SK-N-SH treated with all-trans-retinoic acid at 6 μM for 48 hours (cell line): ENCODE measurements around the gene HK3.

Experiments
- ATAC-seq: fragments of 200-7000 bp; cut with Tn5 transposase; 3 replicates; pipeline ENCODE4 v1.9.1; 2020; ENCODE audit warnings: mild to moderate bottlenecking, moderate library complexity
- CSDC2 ChIP-seq: fragments of 250-450 bp; sonication (Bioruptor Pico); IDR thresholded peaks from 2 replicates; pipeline ENCODE4 v1.5.0; 2020; ENCODE audit warnings: mild to moderate bottlenecking, moderate library complexity
- CSRNP3 ChIP-seq: fragments of 250-450 bp; sonication (Bioruptor Pico); IDR thresholded peaks from 2 replicates; pipeline ENCODE4 v1.5.1; 2021; ENCODE audit warnings: mild to moderate bottlenecking, moderate library complexity
- ESRRG ChIP-seq: fragments of 250-450 bp; sonication (Bioruptor Pico); IDR thresholded peaks from 2 replicates; pipeline ENCODE4 v1.6.1; 2021; ENCODE audit warnings: mild to moderate bottlenecking
- GLIS3 ChIP-seq: fragments of 250-450 bp; sonication (Bioruptor Pico); IDR thresholded peaks from 2 replicates; pipeline ENCODE4 v1.5.0; 2020; ENCODE audit warnings: mild to moderate bottlenecking, moderate library complexity
- ISL1 ChIP-seq: fragments of 250-450 bp; sonication (Bioruptor Pico); IDR thresholded peaks from 2 replicates; pipeline ENCODE4 v2.1.2; 2022; ENCODE audit warnings: mild to moderate bottlenecking, moderate library complexity
- OSR1 ChIP-seq: fragments of 250-450 bp; sonication (Bioruptor Pico); IDR thresholded peaks from 2 replicates; pipeline ENCODE4 v1.8.0; 2022; ENCODE audit warnings: moderate library complexity, mild to moderate bottlenecking, inconsistent platforms
- PATZ1 ChIP-seq: fragments of 250-450 bp; sonication (Bioruptor Pico); IDR thresholded peaks from 2 replicates; pipeline ENCODE4 v1.8.0; 2020; ENCODE audit warnings: mild to moderate bottlenecking, moderate library complexity, borderline replicate concordance
- PPARA ChIP-seq: fragments of 250-450 bp; sonication (Bioruptor Pico); IDR thresholded peaks from 2 replicates; pipeline ENCODE4 v1.5.0; 2020; ENCODE audit warnings: mild to moderate bottlenecking, borderline replicate concordance
- SNAI2 ChIP-seq: fragments of 250-450 bp; sonication (Bioruptor Pico); IDR thresholded peaks from 2 replicates; pipeline ENCODE4 v1.5.0; 2020; ENCODE audit warnings: mild to moderate bottlenecking, moderate library complexity
- TCF4 ChIP-seq: fragments of 250-450 bp; sonication (Bioruptor Pico); IDR thresholded peaks from 2 replicates; pipeline ENCODE4 v1.8.0; 2021; ENCODE audit warnings: mild to moderate bottlenecking, moderate library complexity, borderline replicate concordance
- TOX ChIP-seq: fragments of 250-450 bp; sonication (Bioruptor Pico); IDR thresholded peaks from 2 replicates; pipeline ENCODE4 v1.8.0; 2021; ENCODE audit warnings: mild to moderate bottlenecking, moderate library complexity, borderline replicate concordance
- TSHZ2 ChIP-seq: fragments of 250-450 bp; sonication (Bioruptor Pico); IDR thresholded peaks from 2 replicates; pipeline ENCODE4 v1.5.0; 2020; ENCODE audit warnings: mild to moderate bottlenecking, moderate library complexity
- ZC3H10 ChIP-seq: fragments of 250-450 bp; sonication (Bioruptor Pico); IDR thresholded peaks from 2 replicates; pipeline ENCODE4 v1.5.1; 2021; ENCODE audit warnings: mild to moderate bottlenecking, moderate library complexity
- ZFP3 ChIP-seq: fragments of 250-450 bp; sonication (Bioruptor Pico); IDR thresholded peaks from 2 replicates; pipeline ENCODE4 v1.5.0; 2020; ENCODE audit warnings: mild to moderate bottlenecking, moderate library complexity
- ZFP30 ChIP-seq: fragments of 450-650 bp; formaldehyde crosslinking; IDR thresholded peaks from 2 replicates; pipeline ENCODE4 v1.5.0; 2022; ENCODE audit warnings: mild to moderate bottlenecking, moderate library complexity
- ZNF565 ChIP-seq: fragments of 450-650 bp; formaldehyde crosslinking; conservative IDR thresholded peaks from 2 replicates; pipeline ENCODE4 v1.5.0; 2020; ENCODE audit warnings: low read depth, mild to moderate bottlenecking, moderate library complexity
- ZNF70 ChIP-seq: fragments of 450-650 bp; formaldehyde crosslinking; IDR thresholded peaks from 2 replicates; pipeline ENCODE4 v1.5.0; 2020; ENCODE audit warnings: mild to moderate bottlenecking, moderate library complexity
- ZNF8 ChIP-seq: fragments of 450-650 bp; formaldehyde crosslinking; IDR thresholded peaks from 2 replicates; pipeline ENCODE4 v1.5.0; 2020; ENCODE audit warnings: mild to moderate bottlenecking, moderate library complexity
- TF ChIP-seq, protein P1 (sequence below): fragments of 250-450 bp; sonication (Bioruptor Pico); IDR thresholded peaks from 2 replicates; pipeline ENCODE4 v1.8.0; 2021; ENCODE audit warnings: low read depth, mild to moderate bottlenecking, moderate library complexity, borderline replicate concordance
- TF ChIP-seq, protein P2 (sequence below): fragments of 250-450 bp; sonication (Bioruptor Pico); IDR thresholded peaks from 2 replicates; pipeline ENCODE4 v1.5.1; 2020; ENCODE audit warnings: low read depth, mild to moderate bottlenecking, moderate library complexity

HK3 gene

DNA sequence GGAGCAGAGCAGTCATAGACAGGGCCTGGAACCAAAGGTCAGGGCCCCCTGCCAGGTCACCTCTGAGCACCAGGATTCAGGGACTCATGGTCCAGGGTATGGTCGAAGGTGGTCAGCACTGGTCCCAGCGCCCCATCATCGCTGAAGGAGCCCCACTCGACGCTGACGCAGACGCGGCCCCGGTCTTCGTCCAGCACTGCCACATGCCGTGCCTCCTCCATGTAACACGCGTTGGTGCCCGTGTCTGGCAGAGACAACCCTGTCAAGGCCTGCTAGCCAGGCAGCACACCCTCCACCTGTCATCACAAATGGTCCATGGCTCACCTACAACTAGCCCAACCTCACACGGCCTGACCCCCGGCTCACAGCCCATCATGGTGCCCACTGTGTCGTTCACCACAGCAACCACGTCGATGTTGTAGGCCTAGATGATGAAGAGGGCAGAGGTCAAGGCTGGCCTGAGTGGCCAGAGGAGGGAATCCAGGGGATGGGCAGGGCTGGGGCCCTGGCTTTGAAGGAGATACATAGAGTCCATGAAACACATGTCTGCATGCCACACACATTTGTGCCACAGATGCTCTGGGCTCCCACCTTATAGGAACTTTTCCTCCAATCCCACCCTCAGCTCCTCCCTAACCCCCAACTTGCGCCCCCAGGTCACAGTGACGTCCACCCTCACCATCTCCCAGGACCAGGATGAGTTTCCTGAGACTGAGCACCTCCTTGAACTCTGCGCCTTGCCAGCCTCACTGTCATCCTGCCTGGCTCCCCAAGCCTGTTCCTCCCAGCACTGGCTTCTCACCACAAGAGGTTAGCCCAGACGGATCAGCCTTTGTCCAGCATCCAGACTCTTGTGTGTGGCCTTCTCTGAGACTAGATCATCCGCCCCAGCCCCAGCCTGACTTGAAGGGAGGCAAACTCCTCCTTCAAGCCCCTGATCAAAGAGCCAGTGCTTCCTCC, 9.5 kb downstream of the HK3 start:
- TF ChIP-seq ZFP3: no peak
- no peak for TF ChIP-seq ZNF565 (CRISPR knock-in tag)
- no peak for TF ChIP-seq PATZ1 (CRISPR knock-in tag)
- ATAC-seq: no peak

- TF ChIP-seq PATZ1 (CRISPR knock-in tag) (no peak), TCF4 (no peak), CSRNP3 (CRISPR knock-in tag) (no peak), ISL1 (CRISPR knock-in tag) (no peak)
- TF ChIP-seq, all 23 proteins: peak for 0
- no peak for ATAC-seq
These were observed 10.3 kb downstream of the HK3 start for GRCh38 chr5:176888865-176889165.

- TF ChIP-seq ESRRG (CRISPR knock-in tag) (no peak), TOX (CRISPR knock-in tag) (no peak), OSR1 (no peak), ISL1 (CRISPR knock-in tag) (no peak), ZNF8 (no peak), ZFP30 (CRISPR knock-in tag) (no peak), PPARA (CRISPR knock-in tag) (no peak), ZNF70 (CRISPR knock-in tag) (no peak), ZC3H10 (CRISPR knock-in tag) (no peak), CSRNP3 (CRISPR knock-in tag) (no peak), GLIS3 (no peak), TCF4 (no peak), ZNF565 (CRISPR knock-in tag) (no peak), CSDC2 (CRISPR knock-in tag) (no peak), SNAI2 (CRISPR knock-in tag) (no peak), TSHZ2 (CRISPR knock-in tag) (no peak), PATZ1 (CRISPR knock-in tag) (no peak)
- TF ChIP-seq, protein P1, sequence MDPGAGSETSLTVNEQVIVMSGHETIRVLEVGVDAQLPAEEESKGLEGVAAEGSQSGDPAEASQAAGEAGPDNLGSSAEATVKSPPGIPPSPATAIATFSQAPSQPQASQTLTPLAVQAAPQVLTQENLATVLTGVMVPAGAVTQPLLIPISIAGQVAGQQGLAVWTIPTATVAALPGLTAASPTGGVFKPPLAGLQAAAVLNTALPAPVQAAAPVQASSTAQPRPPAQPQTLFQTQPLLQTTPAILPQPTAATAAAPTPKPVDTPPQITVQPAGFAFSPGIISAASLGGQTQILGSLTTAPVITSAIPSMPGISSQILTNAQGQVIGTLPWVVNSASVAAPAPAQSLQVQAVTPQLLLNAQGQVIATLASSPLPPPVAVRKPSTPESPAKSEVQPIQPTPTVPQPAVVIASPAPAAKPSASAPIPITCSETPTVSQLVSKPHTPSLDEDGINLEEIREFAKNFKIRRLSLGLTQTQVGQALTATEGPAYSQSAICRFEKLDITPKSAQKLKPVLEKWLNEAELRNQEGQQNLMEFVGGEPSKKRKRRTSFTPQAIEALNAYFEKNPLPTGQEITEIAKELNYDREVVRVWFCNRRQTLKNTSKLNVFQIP: no peak
- TF ChIP-seq, protein P2, sequence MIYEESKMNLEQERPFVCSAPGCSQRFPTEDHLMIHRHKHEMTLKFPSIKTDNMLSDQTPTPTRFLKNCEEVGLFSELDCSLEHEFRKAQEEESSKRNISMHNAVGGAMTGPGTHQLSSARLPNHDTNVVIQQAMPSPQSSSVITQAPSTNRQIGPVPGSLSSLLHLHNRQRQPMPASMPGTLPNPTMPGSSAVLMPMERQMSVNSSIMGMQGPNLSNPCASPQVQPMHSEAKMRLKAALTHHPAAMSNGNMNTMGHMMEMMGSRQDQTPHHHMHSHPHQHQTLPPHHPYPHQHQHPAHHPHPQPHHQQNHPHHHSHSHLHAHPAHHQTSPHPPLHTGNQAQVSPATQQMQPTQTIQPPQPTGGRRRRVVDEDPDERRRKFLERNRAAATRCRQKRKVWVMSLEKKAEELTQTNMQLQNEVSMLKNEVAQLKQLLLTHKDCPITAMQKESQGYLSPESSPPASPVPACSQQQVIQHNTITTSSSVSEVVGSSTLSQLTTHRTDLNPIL: no peak
- no peak for ATAC-seq
These were observed 10.9 kb downstream of the HK3 start for GRCh38 chr5:176888016-176888864.
